Measurements from ENCODE around the gene TCEA3. TPM values are rescaled to one million over a fixed set of nuclear protein-coding genes. Genes with fewer than 3 reads are reported as not detected.

The TCEA3 gene
- total RNA-seq, 2 experiments from 2014 or later = 5.5 to 6.8 TPM

DNA sequence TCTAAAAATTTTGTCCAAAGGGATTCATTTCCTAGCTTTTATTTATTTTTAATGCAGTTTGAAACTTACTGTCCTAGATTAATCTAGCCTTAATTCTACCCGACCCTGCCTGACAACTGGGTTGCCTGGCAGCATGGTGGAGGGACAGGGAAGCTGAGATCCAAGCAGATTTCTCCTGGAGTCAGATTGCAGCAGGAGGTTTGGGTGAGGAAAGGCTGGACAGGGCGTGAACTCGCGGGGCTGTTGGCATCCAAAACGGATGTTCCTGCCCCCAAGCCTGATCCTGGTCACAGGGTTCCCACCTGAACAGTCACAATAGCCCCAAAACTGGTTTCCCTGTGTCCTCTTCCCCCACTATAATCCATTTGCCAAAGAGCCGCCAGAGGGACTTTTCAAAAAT is 23.2 kb downstream of the TCEA3 start:
- ATAC-seq (no peak), DNase-seq (no peak)
- H3K4me1 Mint-ChIP-seq = peaks cover 10% of the 10 kb centered on the region
- intact Hi-C loops (cut with DNase I, micrococcal nuclease) = loop anchor here in 1 of 2 experiments (10.0 kb wide), 1 partner anchor 187 kb away; the partner anchor contains the start of gene HTR1D
- H3K27ac Mint-ChIP-seq = no peak overlapping the region
- POLR2A ChIA-PET = no interaction called here
- CTCF ChIA-PET = interaction anchor here (1.4 to 3.6 kb wide), 2 partner anchors 11 to 21 kb away, joined by 4 to 20 read pairs; no protein-coding TSS in a partner anchor
- H3K36me3 Mint-ChIP-seq (ENCODE audit: low read depth) = peaks cover 4% of the 10 kb centered on the region
- no peaks in the 10 kb centered on the region for H3K9me3 Mint-ChIP-seq (ENCODE audit: low read depth)
- H3K27me3 Mint-ChIP-seq = no peaks in the 10 kb centered on the region
- no peak overlapping the region for H3K4me3 Mint-ChIP-seq

- peaks cover 4% of the 10 kb centered on the region for H3K36me3 Mint-ChIP-seq (ENCODE audit: low read depth)
- no peaks in the 10 kb centered on the region for H3K9me3 Mint-ChIP-seq (ENCODE audit: low read depth)
- no peak overlapping the region for H3K27ac Mint-ChIP-seq
- intact Hi-C loops (cut with DNase I, micrococcal nuclease) = loop anchor here in 1 of 2 experiments (10.0 kb wide), 1 partner anchor 186 kb away; the partner anchor contains the start of gene HTR1D
- peaks cover 16% of the 10 kb centered on the region for H3K4me1 Mint-ChIP-seq
- CTCF ChIA-PET = interaction anchor here (0.7 to 3.6 kb wide), 3 partner anchors 12 to 1109 kb away, joined by 3 to 20 read pairs (median 4); no protein-coding TSS in a partner anchor
- no peak for DNase-seq
- no peak for ATAC-seq
- no peaks in the 10 kb centered on the region for H3K27me3 Mint-ChIP-seq
- POLR2A ChIA-PET = interaction anchor here (0.6 kb wide), 1 partner anchor 247 kb away, joined by 5 read pairs; no protein-coding TSS in a partner anchor
- no peak overlapping the region for H3K4me3 Mint-ChIP-seq
Measured at GRCh38 chr1:23400324-23401114, 24.0 kb downstream of the TCEA3 start.

DNA sequence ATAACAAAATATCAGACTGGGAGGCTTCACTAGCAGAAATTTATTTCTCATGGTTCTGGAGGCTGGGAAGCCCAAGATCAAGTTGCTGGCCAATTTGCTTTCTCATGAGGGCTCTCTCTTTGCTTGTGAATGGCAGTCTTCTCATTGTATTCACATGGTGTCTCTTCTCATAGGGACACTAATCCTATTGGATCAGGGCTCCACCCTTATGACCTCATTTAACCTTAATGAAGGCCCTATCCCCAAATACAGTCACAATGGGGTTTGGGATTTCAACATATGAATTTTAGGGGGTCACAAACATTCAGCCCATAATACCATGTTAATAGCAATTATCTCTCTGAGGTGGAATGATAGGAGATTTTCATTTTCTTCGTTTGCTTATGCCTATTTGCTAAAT is 25.3 kb downstream of the TCEA3 start:
- ATAC-seq = no peak
- peaks cover 4% of the 10 kb centered on the region for H3K36me3 Mint-ChIP-seq (ENCODE audit: low read depth)
- H3K27me3 Mint-ChIP-seq = no peaks in the 10 kb centered on the region
- peaks cover 14% of the 10 kb centered on the region for H3K4me1 Mint-ChIP-seq
- intact Hi-C loops (cut with DNase I, micrococcal nuclease) = no loop called here
- CTCF ChIA-PET = interaction anchor here (0.7 kb wide), 1 partner anchor 238 kb away, joined by 3 read pairs; no protein-coding TSS in a partner anchor
- no peak overlapping the region for H3K27ac Mint-ChIP-seq
- H3K4me3 Mint-ChIP-seq = no peak overlapping the region
- DNase-seq = no peak
- no peaks in the 10 kb centered on the region for H3K9me3 Mint-ChIP-seq (ENCODE audit: low read depth)
- POLR2A ChIA-PET = no interaction called here

GRCh38 chr1:23397908-23398307 is 26.6 kb downstream of the TCEA3 start:
- ATAC-seq (no peak), DNase-seq (no peak)
- H3K9me3 Mint-ChIP-seq (ENCODE audit: low read depth) = no peaks in the 10 kb centered on the region
- H3K4me1 Mint-ChIP-seq = peaks cover 7% of the 10 kb centered on the region
- POLR2A ChIA-PET = no interaction called here
- H3K27me3 Mint-ChIP-seq = no peaks in the 10 kb centered on the region
- H3K4me3 Mint-ChIP-seq = no peak overlapping the region
- intact Hi-C loops (cut with DNase I, micrococcal nuclease) = no loop called here
- CTCF ChIA-PET = interaction anchor here (0.6 kb wide), 1 partner anchor 11 kb away, joined by 3 read pairs; no protein-coding TSS in a partner anchor
- H3K27ac Mint-ChIP-seq = no peak overlapping the region
- H3K36me3 Mint-ChIP-seq (ENCODE audit: low read depth) = peaks cover 4% of the 10 kb centered on the region

DNA sequence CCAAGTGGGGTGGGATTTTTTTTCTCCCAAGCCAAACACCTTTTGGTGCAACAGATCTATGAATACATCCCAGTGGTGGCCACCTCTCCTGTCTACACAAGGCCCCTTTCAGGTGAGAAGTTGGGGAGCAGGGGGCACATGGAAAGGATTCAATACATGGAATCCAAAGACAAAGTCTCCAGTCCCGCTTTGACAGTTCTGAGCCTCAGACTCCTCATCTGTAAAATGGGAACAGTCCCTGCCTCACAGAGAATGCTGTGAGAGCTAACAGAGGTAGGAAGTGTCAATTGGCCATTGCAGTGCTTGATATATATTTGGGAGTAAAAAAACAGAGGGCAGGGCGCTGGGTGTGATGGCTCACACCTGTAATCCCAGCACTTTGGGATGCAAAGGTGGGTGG is 28.2 kb downstream of the TCEA3 start:
- no peaks in the 10 kb centered on the region for H3K9me3 Mint-ChIP-seq (ENCODE audit: low read depth)
- no peak overlapping the region for H3K4me3 Mint-ChIP-seq
- intact Hi-C loops (cut with DNase I, micrococcal nuclease) = no loop called here
- ChIA-PET POLR2A (no interaction called here), CTCF (interaction anchor here (0.6 to 2.4 kb wide), 2 partner anchors 7 to 716 kb away, joined by 3 to 12 read pairs; no protein-coding TSS in a partner anchor)
- no peak overlapping the region for H3K27ac Mint-ChIP-seq
- H3K27me3 Mint-ChIP-seq = no peaks in the 10 kb centered on the region
- peaks cover 4% of the 10 kb centered on the region for H3K36me3 Mint-ChIP-seq (ENCODE audit: low read depth)
- H3K4me1 Mint-ChIP-seq = peaks cover 7% of the 10 kb centered on the region
- ATAC-seq = no peak
- DNase-seq = no peak

- no peak for DNase-seq
- intact Hi-C loops (cut with DNase I, micrococcal nuclease) = no loop called here
- Mint-ChIP-seq H3K27ac (peak overlapping the region; percentile 70), H3K4me1 (peaks cover 7% of the 10 kb centered on the region), H3K9me3 (ENCODE audit: low read depth) (no peaks in the 10 kb centered on the region), H3K27me3 (no peaks in the 10 kb centered on the region), H3K4me3 (no peak overlapping the region), H3K36me3 (ENCODE audit: low read depth) (peaks cover 4% of the 10 kb centered on the region)
- ChIA-PET POLR2A (no interaction called here), CTCF (interaction anchor here (2.4 kb wide), 1 partner anchor 8 kb away, joined by 12 read pairs; no protein-coding TSS in a partner anchor)
- peak; percentile 65 for ATAC-seq
Measured at GRCh38 chr1:23395849-23396248, 28.7 kb downstream of the TCEA3 start.

- H3K27ac Mint-ChIP-seq = peak overlapping the region; percentile 58
- peaks cover 4% of the 10 kb centered on the region for H3K36me3 Mint-ChIP-seq (ENCODE audit: low read depth)
- no peak overlapping the region for H3K4me3 Mint-ChIP-seq
- intact Hi-C loops (cut with DNase I, micrococcal nuclease) = no loop called here
- peaks cover 7% of the 10 kb centered on the region for H3K4me1 Mint-ChIP-seq
- H3K27me3 Mint-ChIP-seq = no peaks in the 10 kb centered on the region
- DNase-seq (no peak), ATAC-seq (no peak)
- ChIA-PET POLR2A (no interaction called here), CTCF (interaction anchor here (0.7 to 2.4 kb wide), 2 partner anchors 9 to 185 kb away, joined by 4 to 12 read pairs; no protein-coding TSS in a partner anchor)
- H3K9me3 Mint-ChIP-seq (ENCODE audit: low read depth) = no peaks in the 10 kb centered on the region
Measured at GRCh38 chr1:23395154-23395724, 29.3 kb downstream of the TCEA3 start.

DNA sequence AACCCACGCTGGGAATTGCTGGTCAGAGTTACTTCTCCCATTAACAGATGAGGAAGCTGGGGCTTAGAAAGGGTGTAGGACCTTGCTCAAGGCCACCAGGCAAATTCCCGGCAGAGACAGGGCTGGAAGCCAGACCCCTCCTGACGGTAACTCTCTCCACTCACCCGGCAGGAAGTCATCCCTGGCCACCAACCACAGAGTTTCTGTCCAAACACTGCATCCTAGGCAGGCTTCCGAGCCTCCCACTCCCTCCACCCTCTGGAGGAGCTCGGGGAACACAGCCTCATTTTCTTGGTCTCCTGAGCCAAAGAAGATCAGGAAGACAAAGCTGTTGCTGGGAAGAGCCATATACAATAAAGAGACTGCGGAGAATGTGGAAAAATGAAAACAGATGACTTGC is 29.9 kb downstream of the TCEA3 start:
- Mint-ChIP-seq H3K27me3 (no peaks in the 10 kb centered on the region), H3K4me1 (peaks cover 7% of the 10 kb centered on the region), H3K4me3 (no peak overlapping the region), H3K9me3 (ENCODE audit: low read depth) (no peaks in the 10 kb centered on the region), H3K36me3 (ENCODE audit: low read depth) (peaks cover 4% of the 10 kb centered on the region), H3K27ac (no peak overlapping the region)
- POLR2A ChIA-PET = interaction anchor here (0.6 kb wide), 1 partner anchor 39 kb away, joined by 3 read pairs; no protein-coding TSS in a partner anchor
- intact Hi-C loops (cut with DNase I, micrococcal nuclease) = no loop called here
- DNase-seq (no peak), ATAC-seq (no peak)
- CTCF ChIA-PET = interaction anchor here (0.7 to 2.4 kb wide), 2 partner anchors 9 to 184 kb away, joined by 4 to 12 read pairs; no protein-coding TSS in a partner anchor

- Mint-ChIP-seq H3K9me3 (ENCODE audit: low read depth) (no peaks in the 10 kb centered on the region), H3K36me3 (ENCODE audit: low read depth) (peaks cover 4% of the 10 kb centered on the region), H3K4me1 (peaks cover 7% of the 10 kb centered on the region), H3K27ac (no peak overlapping the region), H3K27me3 (no peaks in the 10 kb centered on the region), H3K4me3 (no peak overlapping the region)
- intact Hi-C loops (cut with DNase I, micrococcal nuclease) = no loop called here
- ChIA-PET CTCF (interaction anchor here (2.4 kb wide), 1 partner anchor 10 kb away, joined by 12 read pairs; no protein-coding TSS in a partner anchor), POLR2A (interaction anchor here (0.6 kb wide), 1 partner anchor 40 kb away, joined by 3 read pairs; no protein-coding TSS in a partner anchor)
- DNase-seq (no peak), ATAC-seq (no peak)
Measured at GRCh38 chr1:23394181-23394580, 30.4 kb downstream of the TCEA3 start.

- CTCF ChIA-PET = interaction anchor here (2.4 kb wide), 1 partner anchor 10 kb away, joined by 12 read pairs; no protein-coding TSS in a partner anchor
- Mint-ChIP-seq H3K36me3 (ENCODE audit: low read depth) (peaks cover 4% of the 10 kb centered on the region), H3K27ac (no peak overlapping the region), H3K27me3 (no peaks in the 10 kb centered on the region), H3K9me3 (ENCODE audit: low read depth) (no peaks in the 10 kb centered on the region), H3K4me1 (peaks cover 7% of the 10 kb centered on the region), H3K4me3 (no peak overlapping the region)
- ATAC-seq = no peak
- no peak for DNase-seq
- intact Hi-C loops (cut with DNase I, micrococcal nuclease) = no loop called here
- POLR2A ChIA-PET = interaction anchor here (0.6 kb wide), 1 partner anchor 298 kb away, joined by 3 read pairs; the partner anchor contains the start of gene RPL11
Measured at GRCh38 chr1:23393706-23394105, 30.8 kb downstream of the TCEA3 start.

DNA sequence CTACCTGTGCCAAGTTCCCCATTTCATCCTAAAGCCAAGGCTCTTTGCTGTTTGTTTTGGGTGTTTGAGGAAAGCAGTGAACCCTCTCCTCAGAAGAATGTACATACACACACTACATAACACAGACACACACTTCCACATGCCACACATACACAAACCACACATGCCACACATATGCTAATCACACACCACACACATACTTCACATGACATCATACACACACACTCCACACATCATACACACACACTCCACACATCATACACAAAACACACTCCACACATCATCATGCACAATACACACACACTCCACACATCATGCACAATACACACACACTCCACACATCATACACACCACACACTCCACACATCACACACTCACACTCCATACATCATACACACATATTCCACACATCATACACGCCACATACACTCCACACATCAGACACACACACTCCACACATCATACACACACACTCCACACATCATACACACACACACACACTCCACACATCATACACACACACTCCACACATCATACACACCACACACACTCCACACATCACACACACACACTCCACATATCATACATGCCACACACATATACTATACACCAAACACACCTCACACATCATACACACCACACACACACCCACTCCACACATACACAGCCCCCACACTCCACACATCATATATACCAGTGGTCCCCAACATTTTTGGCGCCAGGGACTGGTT is 32.3 kb downstream of the TCEA3 start:
- Mint-ChIP-seq H3K4me1 (peaks cover 7% of the 10 kb centered on the region), H3K27me3 (no peaks in the 10 kb centered on the region), H3K27ac (no peak overlapping the region), H3K36me3 (ENCODE audit: low read depth) (peaks cover 2% of the 10 kb centered on the region), H3K4me3 (no peak overlapping the region), H3K9me3 (ENCODE audit: low read depth) (no peaks in the 10 kb centered on the region)
- intact Hi-C loops (cut with DNase I, micrococcal nuclease) = no loop called here
- DNase-seq (no peak), ATAC-seq (no peak)
- CTCF ChIA-PET = no interaction called here
- POLR2A ChIA-PET = no interaction called here
